A549 (cell line): ENCODE measurements around the gene EFNA3. TPM values are rescaled to one million over a fixed set of nuclear protein-coding genes. Genes with fewer than 3 reads are reported as not detected.

Experiments used
- ATAC-seq, 2 experiments: fragments of 200-7000 bp in 1 of 2; fragments of >200 bp in 1 of 2; cut with Nextera tagmentation in 1 of 2; cut with Tn5 transposase in 1 of 2; 3 replicates each; pipeline versions ENCODE4 v1.8.0 to v1.9.1; 2018 to 2020; ENCODE audit warnings: mild to moderate bottlenecking in 1 of 2, moderate library complexity in 1 of 2
- CTCF ChIA-PET: fragments of 300-600 bp; sonication (Branson Sonifier 250); formaldehyde crosslinking; extraction: SDS; loops from one replicate; lab custom pipeline; 2021; ENCODE audit warnings: antibody characterized with exemption, inconsistent platforms; lab: Yijun Ruan, JAX
- POLR2A ChIA-PET: fragments of 350-600 bp; formaldehyde crosslinking; extraction: SDS; loops from one replicate; lab custom pipeline; 2021; ENCODE audit warnings: antibody characterized with exemption, inconsistent platforms; lab: Yijun Ruan, JAX
- DNase-seq, 2 experiments: peaks; one replicate each; pipeline versions ENCODE4 v3.0.0 to v3.0.0-alpha.2; 2011 to 2016; ENCODE audit warnings: low read depth in 1 of 2, low spot score in 1 of 2
- FAIRE-seq: peaks from 2 replicates; lab custom pipeline; 2011; peaks lifted over from hg19 to GRCh38; lab: Jason Lieb, UNC
- H3K27ac ChIP-seq, 2 experiments: fragments of >200 bp; sonication (Bioruptor Twin); formaldehyde crosslinking; 3 replicates each; pipeline ENCODE4 v1.5.1; 2016 to 2017
- H3K4me1 ChIP-seq: fragments of >200 bp; sonication (Bioruptor Twin); formaldehyde crosslinking; 3 replicates; pipeline ENCODE4 v1.6.1; 2016
- H3K4me2 ChIP-seq: fragments of >200 bp; sonication (Bioruptor Twin); formaldehyde crosslinking; 3 replicates; pipeline ENCODE4 v1.6.1; 2016
- H3K4me3 ChIP-seq: fragments of >200 bp; sonication (Bioruptor Twin); formaldehyde crosslinking; 3 replicates; pipeline ENCODE4 v1.5.1; 2016
- H3K9me3 ChIP-seq: fragments of >200 bp; sonication (Bioruptor Twin); formaldehyde crosslinking; 3 replicates; pipeline ENCODE4 v1.6.1; 2016
- BHLHE40 ChIP-seq: IDR thresholded peaks from 2 replicates; pipeline ENCODE4 v1.6.1; 2012; ENCODE audit warnings: low read depth, low read length, inconsistent platforms
- CBX2 ChIP-seq: fragments of 200-600 bp; sonication (generic); IDR thresholded peaks from 2 replicates; pipeline ENCODE4 v1.6.1; 2016; ENCODE audit warnings: low read depth, mild to moderate bottlenecking, borderline replicate concordance
- CBX8 ChIP-seq: fragments of 200-600 bp; sonication (generic); IDR thresholded peaks from 2 replicates; pipeline ENCODE4 v1.6.1; 2016
- CHD4 ChIP-seq: fragments of 200-600 bp; sonication (generic); IDR thresholded peaks from 2 replicates; pipeline ENCODE4 v1.6.1; 2016; ENCODE audit warnings: antibody characterized with exemption, mild to moderate bottlenecking, borderline replicate concordance
- FOSB ChIP-seq: fragments of 250-450 bp; sonication (Bioruptor Pico); IDR thresholded peaks from 2 replicates; pipeline ENCODE4 v1.5.0; 2020; ENCODE audit warnings: mild to moderate bottlenecking, moderate library complexity
- FOSL2 ChIP-seq, 2 experiments: fragments of 450-650 bp in 1 of 2; fragments of >200 bp in 1 of 2; sonication (Bioruptor Twin) in 1 of 2; formaldehyde crosslinking; IDR thresholded peaks; 2 replicates each; pipeline versions ENCODE4 v1.5.0 to v1.6.1; 2016 to 2020; ENCODE audit warnings: mild to moderate bottlenecking in 1 of 2, moderate library complexity in 1 of 2
- FOXS1 ChIP-seq: fragments of 250-450 bp; sonication (Bioruptor Pico); IDR thresholded peaks from 2 replicates; pipeline ENCODE4 v1.5.0; 2020; ENCODE audit warnings: mild to moderate bottlenecking, moderate library complexity
- GATA3 ChIP-seq: IDR thresholded peaks from 2 replicates; pipeline ENCODE4 v1.6.1; 2012; ENCODE audit warnings: borderline replicate concordance
- HDAC2 ChIP-seq: fragments of 200-600 bp; sonication (generic); IDR thresholded peaks from 2 replicates; pipeline ENCODE4 v1.6.1; 2016
- HOXB13 ChIP-seq: fragments of 250-450 bp; sonication (Bioruptor Pico); IDR thresholded peaks from 2 replicates; pipeline ENCODE4 v1.5.0; 2020; ENCODE audit warnings: low read depth, mild to moderate bottlenecking, moderate library complexity
- KDM1A ChIP-seq: fragments of 200-600 bp; sonication (generic); IDR thresholded peaks from 2 replicates; pipeline ENCODE4 v1.6.1; 2016; ENCODE audit warnings: low read depth, mild to moderate bottlenecking
- KDM5A ChIP-seq: fragments of 200-600 bp; sonication (generic); IDR thresholded peaks from 2 replicates; pipeline ENCODE4 v1.6.1; 2016; ENCODE audit warnings: antibody characterized with exemption, mild to moderate bottlenecking
- NR3C1 ChIP-seq: fragments of >200 bp; sonication (Bioruptor Twin); formaldehyde crosslinking; IDR thresholded peaks from 3 replicates; pipeline ENCODE4 v1.6.1; 2017
- PHF8 ChIP-seq: fragments of 200-600 bp; sonication (generic); IDR thresholded peaks from 2 replicates; pipeline ENCODE4 v1.6.1; 2016; ENCODE audit warnings: low read depth, mild to moderate bottlenecking, antibody characterized with exemption, moderate library complexity, borderline replicate concordance
- POLR2A ChIP-seq: IDR thresholded peaks from 2 replicates; pipeline ENCODE4 v1.6.1; 2012; ENCODE audit warnings: mild to moderate bottlenecking, low read length
- RCOR1 ChIP-seq: fragments of 150-350 bp; IDR thresholded peaks from 2 replicates; pipeline ENCODE4 v1.6.1; 2014; ENCODE audit warnings: antibody characterized with exemption, low read length, low read depth
- SMC3 ChIP-seq: fragments of >200 bp; sonication (Bioruptor Twin); formaldehyde crosslinking; IDR thresholded peaks from 3 replicates; pipeline ENCODE4 v1.6.1; 2018; ENCODE audit warnings: inconsistent platforms
- TFCP2L1 ChIP-seq: fragments of 250-450 bp; sonication (Bioruptor Pico); IDR thresholded peaks from 2 replicates; pipeline ENCODE4 v1.5.0; 2021; ENCODE audit warnings: mild to moderate bottlenecking
- TP53 ChIP-seq: fragments of 250-450 bp; sonication (Bioruptor Pico); IDR thresholded peaks from 2 replicates; pipeline ENCODE4 v1.5.0; 2021; ENCODE audit warnings: mild to moderate bottlenecking, moderate library complexity
- ZC3H11A ChIP-seq: fragments of 450-650 bp; IDR thresholded peaks from 2 replicates; pipeline ENCODE4 v1.6.1; 2014; ENCODE audit warnings: antibody characterized with exemption, mild to moderate bottlenecking
- ZFP36 ChIP-seq: fragments of 450-650 bp; IDR thresholded peaks from 2 replicates; pipeline ENCODE4 v1.6.1; 2014; ENCODE audit warnings: borderline replicate concordance; ENCODE audit not compliant: partially characterized antibody
- ZNF302 ChIP-seq: fragments of 250-450 bp; sonication (Bioruptor Pico); IDR thresholded peaks from 2 replicates; pipeline ENCODE4 v1.9.0; 2021; ENCODE audit warnings: inconsistent platforms, mild to moderate bottlenecking, moderate library complexity
- WGBS: methylation state at CpG from one replicate; pipeline ENCODE4 v1.1.6; 2017; ENCODE audit errors: missing lambda C conversion rate; 5-methylcytosine and 5-hydroxymethylcytosine counted together
- polyA plus RNA-seq, 4 experiments: library from polyadenylated mRNA; depleted of rRNA in 3 of 4; stranded (reverse); fragments of >200 nt; fragmentation: RNase III in 1 of 4; extraction: RNeasy Plus Mini Kit Qiagen cat#74134 plus additional on column Dnase treatment in 1 of 4; gene quantifications; 2 replicates in 3 of 4; 3 replicates in 1 of 4; pipeline ENCODE4 v1.2.3, GENCODE V29; 2011 to 2017
- TF ChIP-seq, protein P1 (sequence below): fragments of >200 bp; sonication (Bioruptor Twin); formaldehyde crosslinking; IDR thresholded peaks from 3 replicates; pipeline ENCODE4 v1.6.1; 2016
- TF ChIP-seq, protein P2 (sequence below): IDR thresholded peaks from 2 replicates; pipeline ENCODE4 v1.6.1; 2012; ENCODE audit warnings: low read depth, borderline replicate concordance

The EFNA3 gene
- polyA plus RNA-seq, 2 of the 4 experiments (the other 2 are of a cell fraction) = 1.9 to 2.7 TPM

DNA sequence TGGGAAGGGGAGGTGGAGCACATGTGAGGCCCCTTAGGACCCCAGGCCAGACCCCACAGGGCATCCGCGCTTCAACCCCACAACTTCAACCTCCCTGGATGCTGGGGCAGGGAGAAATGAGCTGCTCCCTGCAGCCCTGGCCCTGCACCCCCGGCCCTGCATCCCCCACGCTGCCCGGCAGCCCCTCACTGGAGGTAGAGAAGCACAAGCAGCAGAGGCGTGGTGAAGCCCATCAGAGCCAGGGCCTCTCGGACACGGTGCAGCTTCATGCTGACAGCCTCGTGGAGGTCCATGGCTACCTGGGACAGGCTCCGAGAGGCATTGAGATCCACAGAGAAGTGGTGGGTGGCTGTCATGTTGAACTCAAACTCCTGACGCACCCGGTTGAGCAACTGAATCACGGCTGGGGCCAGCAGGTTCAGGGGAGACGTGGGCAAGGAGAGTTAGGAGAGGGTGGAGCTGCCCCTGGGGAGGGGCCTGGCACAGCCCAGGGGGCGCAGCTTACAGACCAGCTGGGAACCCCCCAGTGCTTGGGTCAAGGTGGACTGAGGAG lies 48.3 kb upstream of the EFNA3 start:
- Histone ChIP-seq H3K4me1 (peaks cover 20% of the 10 kb centered on the region), H3K4me3 (no peak overlapping the region), H3K4me2 (no peak overlapping the region), H3K9me3 (no peaks in the 10 kb centered on the region)
- ATAC-seq = peak in 1 of 2 experiments; percentile 9; a peak in 1 of 6 replicates
- no peak for DNase-seq
- 73% methylated on average over 14 of the region's 15 CpGs for WGBS
- POLR2A ChIA-PET = no interaction called here
- no peak for FAIRE-seq
- no peak for TF ChIP-seq RCOR1
- TF ChIP-seq KDM5A = no peak
- no peak for TF ChIP-seq FOSL2 (IDR thresholded peaks at IDR 0.05)
- no peak for TF ChIP-seq FOSL2 (CRISPR knock-in tag; IDR thresholded peaks at IDR 0.05)
- no peak for TF ChIP-seq KDM1A
- no peak for TF ChIP-seq POLR2A
- no peak for TF ChIP-seq CBX2
- TF ChIP-seq, protein P1, sequence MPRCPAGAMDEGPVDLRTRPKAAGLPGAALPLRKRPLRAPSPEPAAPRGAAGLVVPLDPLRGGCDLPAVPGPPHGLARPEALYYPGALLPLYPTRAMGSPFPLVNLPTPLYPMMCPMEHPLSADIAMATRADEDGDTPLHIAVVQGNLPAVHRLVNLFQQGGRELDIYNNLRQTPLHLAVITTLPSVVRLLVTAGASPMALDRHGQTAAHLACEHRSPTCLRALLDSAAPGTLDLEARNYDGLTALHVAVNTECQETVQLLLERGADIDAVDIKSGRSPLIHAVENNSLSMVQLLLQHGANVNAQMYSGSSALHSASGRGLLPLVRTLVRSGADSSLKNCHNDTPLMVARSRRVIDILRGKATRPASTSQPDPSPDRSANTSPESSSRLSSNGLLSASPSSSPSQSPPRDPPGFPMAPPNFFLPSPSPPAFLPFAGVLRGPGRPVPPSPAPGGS = no peak
- no peak for TF ChIP-seq BHLHE40
- TF ChIP-seq NR3C1 = no peak
- no peak for TF ChIP-seq ZC3H11A
- no peak for TF ChIP-seq FOSB (CRISPR knock-in tag)
- TF ChIP-seq, protein P2, sequence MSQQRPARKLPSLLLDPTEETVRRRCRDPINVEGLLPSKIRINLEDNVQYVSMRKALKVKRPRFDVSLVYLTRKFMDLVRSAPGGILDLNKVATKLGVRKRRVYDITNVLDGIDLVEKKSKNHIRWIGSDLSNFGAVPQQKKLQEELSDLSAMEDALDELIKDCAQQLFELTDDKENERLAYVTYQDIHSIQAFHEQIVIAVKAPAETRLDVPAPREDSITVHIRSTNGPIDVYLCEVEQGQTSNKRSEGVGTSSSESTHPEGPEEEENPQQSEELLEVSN = no peak
- no peak for TF ChIP-seq FOXS1 (CRISPR knock-in tag)
- TF ChIP-seq CHD4 = no peak
- TF ChIP-seq, all 56 proteins: peak for 0
- CTCF ChIA-PET = interaction anchor here (0.9 kb wide), 1 partner anchor 55 kb away, joined by 5 read pairs; no protein-coding TSS in a partner anchor
- H3K27ac ChIP-seq = no peak overlapping the region; a peak in 1 of 6 replicates

DNA sequence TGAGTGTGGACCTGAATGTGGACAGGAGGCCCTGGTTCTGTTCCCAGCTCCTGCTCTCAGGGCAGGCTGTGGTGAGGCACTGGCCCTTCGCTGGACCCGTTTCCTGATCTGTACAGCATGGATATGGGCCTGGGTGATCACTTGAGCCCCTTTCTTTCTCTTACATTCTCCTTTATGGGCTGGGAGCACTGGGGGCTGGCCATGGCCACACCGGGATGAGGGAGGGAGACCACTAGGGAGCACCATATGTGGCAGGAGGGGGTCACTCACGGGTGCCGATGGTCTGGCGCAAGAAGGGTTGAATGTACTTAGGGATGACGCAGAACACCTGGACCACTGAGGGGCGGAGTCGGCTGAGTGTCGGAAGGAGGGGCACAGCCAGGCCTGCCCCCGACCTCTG lies 47.7 kb upstream of the EFNA3 start:
- CTCF ChIA-PET = no interaction called here
- FAIRE-seq = no peak

DNA sequence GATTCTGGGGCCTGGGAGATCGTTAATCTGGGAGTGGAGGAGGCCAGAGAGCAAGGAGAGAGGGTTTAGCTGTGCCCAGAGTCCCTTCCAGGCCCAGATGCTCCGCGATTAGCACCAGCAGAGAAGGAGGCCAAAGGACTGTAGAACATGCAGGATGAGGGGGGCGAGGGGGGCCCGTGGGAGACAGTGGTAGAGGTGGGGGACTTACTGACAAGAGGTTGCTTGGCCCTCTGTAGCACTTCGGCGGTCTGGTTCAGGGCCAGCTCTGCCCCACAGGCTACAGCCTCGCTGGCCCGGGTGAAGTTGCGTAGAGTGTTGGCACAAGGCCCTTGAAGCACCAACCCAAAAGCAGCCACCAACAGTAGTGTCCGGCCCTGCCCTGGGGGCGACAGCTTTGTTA lies 45.8 kb upstream of the EFNA3 start:
- no peak for FAIRE-seq
- Histone ChIP-seq H3K9me3 (no peaks in the 10 kb centered on the region), H3K4me2 (no peak overlapping the region), H3K4me3 (no peak overlapping the region)
- WGBS = 76% methylated on average over 12 of the region's 12 CpGs
- ChIA-PET POLR2A (no interaction called here), CTCF (interaction anchor here (1.8 kb wide), 1 partner anchor 52 kb away, joined by 6 read pairs; no protein-coding TSS in a partner anchor)
- DNase-seq = no peak
- ATAC-seq = no peak
- TF ChIP-seq TP53 (CRISPR knock-in tag) (no peak), TFCP2L1 (CRISPR knock-in tag) (no peak), FOXS1 (CRISPR knock-in tag) (no peak), SMC3 (no peak), ZFP36 (no peak), NR3C1 (no peak), CBX8 (no peak), PHF8 (no peak)
- TF ChIP-seq, all 56 proteins: peak for 0
- Histone ChIP-seq H3K4me1 (peaks cover 2% of the 10 kb centered on the region), H3K27ac (no peak overlapping the region)

More for the DNA sequence above, 47.7 kb upstream of the EFNA3 start:
- TF ChIP-seq GATA3 = no peak
- TF ChIP-seq HOXB13 = no peak
- TF ChIP-seq ZC3H11A = no peak
- TF ChIP-seq TFCP2L1 (CRISPR knock-in tag) = no peak
- TF ChIP-seq ZNF302 (CRISPR knock-in tag) = no peak
- TF ChIP-seq CHD4 = no peak
- no peak for TF ChIP-seq HDAC2
- no peak for TF ChIP-seq TP53 (CRISPR knock-in tag)
- H3K4me3 ChIP-seq = no peak overlapping the region
- 89% methylated on average over 11 of the region's 11 CpGs for WGBS
- DNase-seq = no peak
- ATAC-seq = peak in 1 of 2 experiments; percentile 4; a peak in 1 of 6 replicates
- no peak overlapping the region for H3K4me2 ChIP-seq
- H3K9me3 ChIP-seq = no peaks in the 10 kb centered on the region
- POLR2A ChIA-PET = interaction anchor here (0.6 kb wide), 1 partner anchor 339 kb away, joined by 3 read pairs; no protein-coding TSS in a partner anchor
- no peak overlapping the region for H3K27ac ChIP-seq
- H3K4me1 ChIP-seq = peaks cover 14% of the 10 kb centered on the region
